HepG2 (cell line): ENCODE measurements around the gene GAS5. TPM values are rescaled to one million over a fixed set of nuclear protein-coding genes. Genes with fewer than 3 reads are reported as not detected.
A peak's percentile ranks its signal among the peaks of the same experiment; 100 is the strongest.

Experiments used
- ELF1 ChIP-seq: sonication (generic); formaldehyde crosslinking; IDR thresholded peaks from 2 replicates; pipeline ENCODE4 v1.4.0; 2020; ENCODE audit warnings: missing genetic modification reagents
- HDAC2 ChIP-seq: sonication (generic); formaldehyde crosslinking; IDR thresholded peaks from 2 replicates; pipeline ENCODE4 v1.4.0; 2020; ENCODE audit warnings: missing genetic modification reagents
- HNRNPK ChIP-seq: fragments of 200-400 bp; formaldehyde crosslinking; IDR thresholded peaks from 2 replicates; pipeline ENCODE4 v1.6.1; 2018; ENCODE audit warnings: low read length, low read depth, moderate library complexity, mild to moderate bottlenecking; ENCODE audit not compliant: poor library complexity, severe bottlenecking
- HNRNPLL ChIP-seq: fragments of 200-400 bp; formaldehyde crosslinking; IDR thresholded peaks from 2 replicates; pipeline ENCODE4 v1.6.1; 2017; ENCODE audit warnings: mild to moderate bottlenecking, low read depth, low read length; ENCODE audit not compliant: poor library complexity, severe bottlenecking
- KLF9 ChIP-seq: IDR thresholded peaks from 2 replicates; pipeline ENCODE4 v1.6.1; 2016; ENCODE audit warnings: low read depth
- NFIC ChIP-seq: IDR thresholded peaks from 2 replicates; pipeline ENCODE4 v1.6.1; 2012; ENCODE audit warnings: mild to moderate bottlenecking, low read length, inconsistent platforms
- NKX3-1 ChIP-seq: sonication (generic); formaldehyde crosslinking; IDR thresholded peaks from 2 replicates; pipeline ENCODE4 v1.5.0; 2020; ENCODE audit warnings: missing genetic modification reagents
- NR3C1 ChIP-seq: sonication (generic); formaldehyde crosslinking; IDR thresholded peaks from 2 replicates; pipeline ENCODE4 v1.4.0; 2020; ENCODE audit warnings: missing genetic modification reagents
- PHF8 ChIP-seq: sonication (generic); formaldehyde crosslinking; IDR thresholded peaks from 2 replicates; pipeline ENCODE4 v1.5.0; 2020; ENCODE audit warnings: missing genetic modification reagents
- RFX3 ChIP-seq: IDR thresholded peaks from 2 replicates; pipeline ENCODE4 v1.6.1; 2016; ENCODE audit warnings: missing biosample characterization, missing genetic modification reagents
- RNF2 ChIP-seq: fragments of 450-650 bp; conservative IDR thresholded peaks from 2 replicates; pipeline ENCODE4 v1.6.1; 2016; ENCODE audit warnings: low read depth
- TAF15 ChIP-seq: fragments of 200-400 bp; formaldehyde crosslinking; IDR thresholded peaks from one replicate; pipeline ENCODE4 v1.6.1; 2018; ENCODE audit warnings: mild to moderate bottlenecking, low read depth, low read length; ENCODE audit not compliant: poor library complexity, severe bottlenecking
- ZBTB8A ChIP-seq: sonication (generic); formaldehyde crosslinking; IDR thresholded peaks from 2 replicates; pipeline ENCODE4 v1.4.0; 2020; ENCODE audit warnings: mild to moderate bottlenecking, low read depth, missing genetic modification reagents, borderline replicate concordance
- ZFP36 ChIP-seq: fragments of 150-350 bp; IDR thresholded peaks from 2 replicates; pipeline ENCODE4 v1.6.1; 2018; ENCODE audit warnings: borderline replicate concordance, low read length, low read depth; ENCODE audit not compliant: partially characterized antibody
- ZNF17 ChIP-seq: sonication (generic); formaldehyde crosslinking; IDR thresholded peaks from 2 replicates; pipeline ENCODE4 v1.5.0; 2020; ENCODE audit warnings: mild to moderate bottlenecking, missing genetic modification reagents
- ZNF451 ChIP-seq: sonication (generic); formaldehyde crosslinking; IDR thresholded peaks from 2 replicates; pipeline ENCODE4 v1.5.0; 2020; ENCODE audit warnings: mild to moderate bottlenecking, missing genetic modification reagents
- polyA plus RNA-seq, 8 experiments: library from polyadenylated mRNA; depleted of rRNA in 3 of 8; stranded (reverse) in 7 of 8; unstranded in 1 of 8; fragments of >200 nt; fragmentation: Illumina TruSeq in 4 of 8; extraction: Trizol in 4 of 8; gene quantifications; 2 replicates each; pipeline versions ENCODE4 v1.2.1 to v1.2.3, GENCODE V29; 2011 to 2016; ENCODE audit warnings: low read depth in 4 of 8, missing spikeins in 1 of 8, mixed read lengths in 1 of 8; ENCODE audit not compliant: insufficient read depth in 1 of 8
- total RNA-seq, 5 experiments: library from RNA; depleted of rRNA; stranded (reverse); fragments of >200 nt; fragmentation: Illumina TruSeq; extraction: Trizol; gene quantifications; 2 replicates each; pipeline ENCODE4 v1.2.3, GENCODE V29; 2016; ENCODE audit warnings: low read depth in 1 of 5
- TF ChIP-seq, protein P1 (sequence below): sonication (generic); formaldehyde crosslinking; IDR thresholded peaks from 2 replicates; pipeline ENCODE4 v1.5.1; 2020; ENCODE audit warnings: missing genetic modification reagents, mild to moderate bottlenecking, borderline replicate concordance
- TF ChIP-seq, protein P2 (sequence below): sonication (generic); formaldehyde crosslinking; IDR thresholded peaks from 2 replicates; pipeline ENCODE4 v1.4.0; 2020; ENCODE audit warnings: mild to moderate bottlenecking, missing genetic modification reagents
- TF ChIP-seq, protein P3 (sequence below): IDR thresholded peaks from 2 replicates; pipeline ENCODE4 v1.6.1; 2018; ENCODE audit warnings: missing genetic modification reagents
- TF ChIP-seq, protein P4 (sequence below): sonication (generic); formaldehyde crosslinking; IDR thresholded peaks from 2 replicates; pipeline ENCODE4 v1.5.0; 2020; ENCODE audit warnings: mild to moderate bottlenecking, missing genetic modification reagents
- TF ChIP-seq, protein P5 (sequence below): sonication (generic); formaldehyde crosslinking; IDR thresholded peaks from 2 replicates; pipeline ENCODE4 v1.8.1; 2023; ENCODE audit warnings: missing genetic modification reagents, mild to moderate bottlenecking, borderline replicate concordance
- TF ChIP-seq, protein P6 (sequence below): IDR thresholded peaks from 2 replicates; pipeline ENCODE4 v1.6.1; 2016; ENCODE audit warnings: missing genetic modification reagents, missing compliant biosample characterization
- TF ChIP-seq, protein P7 (sequence below): sonication (generic); formaldehyde crosslinking; IDR thresholded peaks from 2 replicates; pipeline ENCODE4 v1.5.1; 2020; ENCODE audit warnings: mild to moderate bottlenecking, moderate library complexity, missing genetic modification reagents

The GAS5 gene
- total and polyA plus RNA-seq, 2 of the 13 experiments (the other 11 are each of a cell fraction or from before 2014, with no cell fraction given): 352 to 738 TPM

DNA sequence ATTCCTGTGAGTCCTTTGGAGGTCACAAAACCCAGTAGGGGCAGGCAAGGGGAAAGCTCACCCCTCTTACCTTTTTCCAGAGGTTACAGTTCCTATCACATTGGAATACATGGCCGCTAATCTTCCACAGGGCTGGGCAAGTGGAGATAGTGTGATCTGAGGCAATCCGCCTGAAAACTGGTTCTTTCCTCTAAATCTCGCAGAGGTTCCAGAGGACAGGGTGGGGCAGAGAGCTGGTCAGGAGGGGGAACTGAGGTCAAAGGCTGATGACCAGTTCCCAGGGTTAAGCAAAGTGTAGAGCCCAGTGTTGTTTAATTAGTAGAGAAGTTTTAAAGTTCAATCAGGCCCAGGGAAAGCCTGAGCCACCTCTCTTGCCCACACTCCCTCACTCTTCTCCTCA lies 49.4 kb upstream of the GAS5 start, which contains the start of gene SERPINC1 (continued):
- TF ChIP-seq TAF15 (no peak), ELF1 (no peak), RFX3 (no peak), PHF8 (CRISPR knock-in tag) (no peak; the same call in 1 of the 2 replicates), ZFP36 (no peak), HDAC2 (CRISPR knock-in tag) (0 out of 2 replicates have a peak, but pooled peaks have one; percentile 18), NFIC (no peak), ZNF451 (CRISPR knock-in tag) (no peak), ZBTB8A (no peak), RNF2 (no peak), HNRNPLL (no peak), ZNF17 (CRISPR knock-in tag) (no peak), NR3C1 (CRISPR knock-in tag) (no peak), KLF9 (no peak), NKX3-1 (CRISPR knock-in tag) (no peak), HNRNPK (no peak)
- TF ChIP-seq, protein P1, sequence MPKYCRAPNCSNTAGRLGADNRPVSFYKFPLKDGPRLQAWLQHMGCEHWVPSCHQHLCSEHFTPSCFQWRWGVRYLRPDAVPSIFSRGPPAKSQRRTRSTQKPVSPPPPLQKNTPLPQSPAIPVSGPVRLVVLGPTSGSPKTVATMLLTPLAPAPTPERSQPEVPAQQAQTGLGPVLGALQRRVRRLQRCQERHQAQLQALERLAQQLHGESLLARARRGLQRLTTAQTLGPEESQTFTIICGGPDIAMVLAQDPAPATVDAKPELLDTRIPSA (CRISPR knock-in tag): no peak
- TF ChIP-seq, protein P2, sequence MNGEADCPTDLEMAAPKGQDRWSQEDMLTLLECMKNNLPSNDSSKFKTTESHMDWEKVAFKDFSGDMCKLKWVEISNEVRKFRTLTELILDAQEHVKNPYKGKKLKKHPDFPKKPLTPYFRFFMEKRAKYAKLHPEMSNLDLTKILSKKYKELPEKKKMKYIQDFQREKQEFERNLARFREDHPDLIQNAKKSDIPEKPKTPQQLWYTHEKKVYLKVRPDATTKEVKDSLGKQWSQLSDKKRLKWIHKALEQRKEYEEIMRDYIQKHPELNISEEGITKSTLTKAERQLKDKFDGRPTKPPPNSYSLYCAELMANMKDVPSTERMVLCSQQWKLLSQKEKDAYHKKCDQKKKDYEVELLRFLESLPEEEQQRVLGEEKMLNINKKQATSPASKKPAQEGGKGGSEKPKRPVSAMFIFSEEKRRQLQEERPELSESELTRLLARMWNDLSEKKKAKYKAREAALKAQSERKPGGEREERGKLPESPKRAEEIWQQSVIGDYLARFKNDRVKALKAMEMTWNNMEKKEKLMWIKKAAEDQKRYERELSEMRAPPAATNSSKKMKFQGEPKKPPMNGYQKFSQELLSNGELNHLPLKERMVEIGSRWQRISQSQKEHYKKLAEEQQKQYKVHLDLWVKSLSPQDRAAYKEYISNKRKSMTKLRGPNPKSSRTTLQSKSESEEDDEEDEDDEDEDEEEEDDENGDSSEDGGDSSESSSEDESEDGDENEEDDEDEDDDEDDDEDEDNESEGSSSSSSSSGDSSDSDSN: no peak
- TF ChIP-seq, protein P3, sequence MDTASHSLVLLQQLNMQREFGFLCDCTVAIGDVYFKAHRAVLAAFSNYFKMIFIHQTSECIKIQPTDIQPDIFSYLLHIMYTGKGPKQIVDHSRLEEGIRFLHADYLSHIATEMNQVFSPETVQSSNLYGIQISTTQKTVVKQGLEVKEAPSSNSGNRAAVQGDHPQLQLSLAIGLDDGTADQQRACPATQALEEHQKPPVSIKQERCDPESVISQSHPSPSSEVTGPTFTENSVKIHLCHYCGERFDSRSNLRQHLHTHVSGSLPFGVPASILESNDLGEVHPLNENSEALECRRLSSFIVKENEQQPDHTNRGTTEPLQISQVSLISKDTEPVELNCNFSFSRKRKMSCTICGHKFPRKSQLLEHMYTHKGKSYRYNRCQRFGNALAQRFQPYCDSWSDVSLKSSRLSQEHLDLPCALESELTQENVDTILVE: no peak
- TF ChIP-seq, protein P4, sequence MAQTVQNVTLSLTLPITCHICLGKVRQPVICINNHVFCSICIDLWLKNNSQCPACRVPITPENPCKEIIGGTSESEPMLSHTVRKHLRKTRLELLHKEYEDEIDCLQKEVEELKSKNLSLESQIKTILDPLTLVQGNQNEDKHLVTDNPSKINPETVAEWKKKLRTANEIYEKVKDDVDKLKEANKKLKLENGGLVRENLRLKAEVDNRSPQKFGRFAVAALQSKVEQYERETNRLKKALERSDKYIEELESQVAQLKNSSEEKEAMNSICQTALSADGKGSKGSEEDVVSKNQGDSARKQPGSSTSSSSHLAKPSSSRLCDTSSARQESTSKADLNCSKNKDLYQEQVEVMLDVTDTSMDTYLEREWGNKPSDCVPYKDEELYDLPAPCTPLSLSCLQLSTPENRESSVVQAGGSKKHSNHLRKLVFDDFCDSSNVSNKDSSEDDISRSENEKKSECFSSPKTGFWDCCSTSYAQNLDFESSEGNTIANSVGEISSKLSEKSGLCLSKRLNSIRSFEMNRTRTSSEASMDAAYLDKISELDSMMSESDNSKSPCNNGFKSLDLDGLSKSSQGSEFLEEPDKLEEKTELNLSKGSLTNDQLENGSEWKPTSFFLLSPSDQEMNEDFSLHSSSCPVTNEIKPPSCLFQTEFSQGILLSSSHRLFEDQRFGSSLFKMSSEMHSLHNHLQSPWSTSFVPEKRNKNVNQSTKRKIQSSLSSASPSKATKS (CRISPR knock-in tag): no peak
- TF ChIP-seq, protein P5, sequence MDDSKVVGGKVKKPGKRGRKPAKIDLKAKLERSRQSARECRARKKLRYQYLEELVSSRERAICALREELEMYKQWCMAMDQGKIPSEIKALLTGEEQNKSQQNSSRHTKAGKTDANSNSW: no peak
- TF ChIP-seq, protein P6, sequence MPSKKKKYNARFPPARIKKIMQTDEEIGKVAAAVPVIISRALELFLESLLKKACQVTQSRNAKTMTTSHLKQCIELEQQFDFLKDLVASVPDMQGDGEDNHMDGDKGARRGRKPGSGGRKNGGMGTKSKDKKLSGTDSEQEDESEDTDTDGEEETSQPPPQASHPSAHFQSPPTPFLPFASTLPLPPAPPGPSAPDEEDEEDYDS (CRISPR knock-in tag): no peak
- TF ChIP-seq, protein P7, sequence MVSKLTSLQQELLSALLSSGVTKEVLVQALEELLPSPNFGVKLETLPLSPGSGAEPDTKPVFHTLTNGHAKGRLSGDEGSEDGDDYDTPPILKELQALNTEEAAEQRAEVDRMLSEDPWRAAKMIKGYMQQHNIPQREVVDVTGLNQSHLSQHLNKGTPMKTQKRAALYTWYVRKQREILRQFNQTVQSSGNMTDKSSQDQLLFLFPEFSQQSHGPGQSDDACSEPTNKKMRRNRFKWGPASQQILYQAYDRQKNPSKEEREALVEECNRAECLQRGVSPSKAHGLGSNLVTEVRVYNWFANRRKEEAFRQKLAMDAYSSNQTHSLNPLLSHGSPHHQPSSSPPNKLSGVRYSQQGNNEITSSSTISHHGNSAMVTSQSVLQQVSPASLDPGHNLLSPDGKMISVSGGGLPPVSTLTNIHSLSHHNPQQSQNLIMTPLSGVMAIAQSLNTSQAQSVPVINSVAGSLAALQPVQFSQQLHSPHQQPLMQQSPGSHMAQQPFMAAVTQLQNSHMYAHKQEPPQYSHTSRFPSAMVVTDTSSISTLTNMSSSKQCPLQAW: peak; percentile 48; the same call in 1 of the 2 replicates
